ENCODE measurements around the gene DGAT2L6. TPM values are rescaled to one million over a fixed set of nuclear protein-coding genes. Genes with fewer than 3 reads are reported as not detected.

The DGAT2L6 gene
- total and polyA plus RNA-seq, 8 donors = not detected

DNA sequence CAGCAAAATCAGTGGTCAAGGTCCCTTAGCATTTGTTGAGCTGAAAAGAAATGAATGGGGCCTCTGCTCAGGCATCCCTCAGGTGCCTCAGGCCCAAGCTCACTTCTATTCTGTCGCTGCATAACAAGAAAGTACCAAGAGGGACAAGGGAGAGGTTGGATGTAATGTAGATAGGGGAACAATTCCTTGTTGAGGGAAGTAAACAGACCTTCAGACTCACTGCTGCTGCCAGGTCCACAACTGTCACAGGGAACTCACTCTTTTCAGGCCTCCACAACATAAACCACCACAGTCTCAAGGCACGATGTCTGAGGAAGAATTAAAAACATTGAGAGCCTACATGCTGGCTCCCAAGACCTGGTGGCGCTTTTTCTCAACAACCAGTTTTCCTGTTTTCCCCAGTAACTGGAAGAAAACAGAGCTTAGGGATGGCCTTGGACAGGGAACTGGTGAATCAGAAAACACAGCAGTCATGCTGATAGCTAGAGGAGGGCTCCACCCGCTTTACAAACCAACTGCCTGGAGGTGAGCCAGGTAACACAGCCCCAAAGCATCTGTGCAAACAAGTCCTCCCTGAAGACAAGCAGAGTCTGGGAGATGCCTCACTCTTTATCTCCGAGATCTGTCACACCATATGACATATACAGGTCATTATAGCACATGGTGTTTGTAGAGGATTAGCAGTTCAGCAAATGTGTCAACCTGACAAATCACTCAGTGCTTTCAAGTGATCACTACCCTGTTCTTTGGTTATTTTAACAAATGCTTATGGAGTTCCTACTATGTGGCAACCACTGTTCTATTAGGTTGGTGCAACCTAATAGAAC lies 42.9 kb downstream of the DGAT2L6 start:
- Histone ChIP-seq H3K27me3 (peaks cover 0 to 11% (median 0%) of the 10 kb centered on the region in 4 donors), H3K4me1 (no peaks in the 10 kb centered on the region), H3K4me3 (no peak overlapping the region), H3K36me3 (no peaks in the 10 kb centered on the region), H3K9me3 (no peaks in the 10 kb centered on the region), H3K27ac (no peak overlapping the region)
- FAIRE-seq (no peak), DNase-seq (peak in 1 of 6 donors; percentile 18), ATAC-seq (peak in 2 of 4 donors; percentile 74 to 80)
- intact Hi-C loops (cut with DNase I) = no loop called here
- 70 to 73% methylated on average over 5 of the region's 5 CpGs for WGBS, 2 donors
- TF ChIP-seq, protein P1, sequence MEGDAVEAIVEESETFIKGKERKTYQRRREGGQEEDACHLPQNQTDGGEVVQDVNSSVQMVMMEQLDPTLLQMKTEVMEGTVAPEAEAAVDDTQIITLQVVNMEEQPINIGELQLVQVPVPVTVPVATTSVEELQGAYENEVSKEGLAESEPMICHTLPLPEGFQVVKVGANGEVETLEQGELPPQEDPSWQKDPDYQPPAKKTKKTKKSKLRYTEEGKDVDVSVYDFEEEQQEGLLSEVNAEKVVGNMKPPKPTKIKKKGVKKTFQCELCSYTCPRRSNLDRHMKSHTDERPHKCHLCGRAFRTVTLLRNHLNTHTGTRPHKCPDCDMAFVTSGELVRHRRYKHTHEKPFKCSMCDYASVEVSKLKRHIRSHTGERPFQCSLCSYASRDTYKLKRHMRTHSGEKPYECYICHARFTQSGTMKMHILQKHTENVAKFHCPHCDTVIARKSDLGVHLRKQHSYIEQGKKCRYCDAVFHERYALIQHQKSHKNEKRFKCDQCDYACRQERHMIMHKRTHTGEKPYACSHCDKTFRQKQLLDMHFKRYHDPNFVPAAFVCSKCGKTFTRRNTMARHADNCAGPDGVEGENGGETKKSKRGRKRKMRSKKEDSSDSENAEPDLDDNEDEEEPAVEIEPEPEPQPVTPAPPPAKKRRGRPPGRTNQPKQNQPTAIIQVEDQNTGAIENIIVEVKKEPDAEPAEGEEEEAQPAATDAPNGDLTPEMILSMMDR (IDR thresholded peaks at IDR 0.05) = no peak

DNA sequence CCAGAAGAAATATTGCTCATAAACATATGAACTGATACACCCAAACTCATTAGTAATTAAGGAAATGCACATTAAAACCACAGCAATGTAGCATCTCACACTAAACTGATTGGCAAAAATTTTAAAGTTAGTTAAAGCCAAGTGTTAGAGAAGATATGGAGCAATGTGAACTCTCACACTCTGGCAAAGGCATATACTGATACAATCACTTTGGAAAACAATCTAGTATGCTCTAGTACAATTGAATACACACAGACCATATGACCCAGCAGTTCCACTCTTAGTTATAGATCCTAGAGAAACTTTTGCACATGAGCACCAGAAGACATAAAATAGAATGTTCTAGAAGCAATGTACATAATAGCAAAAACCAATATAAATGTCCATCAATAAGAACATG lies 48.8 kb downstream of the DGAT2L6 start:
- no peaks in the 10 kb centered on the region for H3K36me3 ChIP-seq
- H3K4me1 ChIP-seq = no peaks in the 10 kb centered on the region
- no peaks in the 10 kb centered on the region for H3K27me3 ChIP-seq
- FAIRE-seq = no peak
- no peak for DNase-seq
- no peak for ATAC-seq
- H3K27ac ChIP-seq = no peak overlapping the region
- H3K9me3 ChIP-seq = no peaks in the 10 kb centered on the region
- H3K4me3 ChIP-seq = no peak overlapping the region
- intact Hi-C loops (cut with DNase I) = no loop called here
- TF ChIP-seq, protein P1 (IDR thresholded peaks at IDR 0.05) = no peak

DNA sequence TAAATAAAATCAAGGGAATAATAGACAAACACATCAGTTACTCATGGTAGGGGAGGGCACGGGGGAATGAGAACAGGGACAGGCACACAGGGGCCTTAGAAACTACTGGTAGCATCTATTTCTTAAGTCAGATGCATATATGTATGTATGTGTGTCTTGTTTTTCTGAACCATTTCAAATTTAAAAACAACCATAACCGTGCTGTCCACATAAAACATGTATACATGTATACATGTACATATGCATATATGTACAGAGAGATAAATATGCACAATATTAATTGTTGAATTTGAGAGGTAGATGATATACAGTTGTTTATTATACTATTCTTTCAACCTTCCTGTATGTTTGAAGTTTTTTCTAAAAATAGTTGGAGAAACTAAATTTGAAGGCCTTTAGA lies 49.4 kb downstream of the DGAT2L6 start:
- DNase-seq (no peak), FAIRE-seq (peak; percentile 9), ATAC-seq (no peak)
- H3K27ac ChIP-seq = no peak overlapping the region
- no peaks in the 10 kb centered on the region for H3K9me3 ChIP-seq
- TF ChIP-seq, protein P1 (IDR thresholded peaks at IDR 0.05) = no peak
- H3K27me3 ChIP-seq = no peaks in the 10 kb centered on the region
- H3K4me3 ChIP-seq = no peak overlapping the region
- no peaks in the 10 kb centered on the region for H3K36me3 ChIP-seq
- intact Hi-C loops (cut with DNase I) = no loop called here
- 69 to 77% methylated on average over 2 of the region's 2 CpGs for WGBS, 2 donors
- no peaks in the 10 kb centered on the region for H3K4me1 ChIP-seq

DNA sequence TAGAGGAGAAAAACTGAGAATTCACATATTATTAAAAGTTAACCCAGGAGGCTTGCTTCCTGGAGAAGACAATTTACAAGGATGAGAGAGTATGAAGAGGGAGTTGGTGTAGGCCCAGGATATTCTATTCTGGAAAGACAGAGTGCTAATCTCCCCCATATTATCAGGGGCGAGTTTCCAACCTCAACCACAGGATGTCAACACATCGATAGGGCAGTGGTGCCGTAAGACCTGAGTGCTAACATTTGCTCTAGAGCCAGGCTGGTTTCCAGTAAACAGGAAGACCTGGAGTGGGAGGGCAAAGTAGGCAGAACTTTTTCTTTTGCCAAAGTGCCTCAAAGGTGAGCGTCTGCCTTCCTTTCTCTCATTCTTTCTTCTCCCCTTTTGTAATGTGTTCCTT lies 54.4 kb downstream of the DGAT2L6 start:
- H3K27ac ChIP-seq = no peak overlapping the region
- intact Hi-C loops (cut with DNase I) = no loop called here
- no peak for DNase-seq
- no peaks in the 10 kb centered on the region for H3K4me1 ChIP-seq
- no peak for ATAC-seq
- no peaks in the 10 kb centered on the region for H3K36me3 ChIP-seq
- H3K27me3 ChIP-seq = no peaks in the 10 kb centered on the region
- WGBS, 2 donors = 43 to 44% methylated on average over 4 of the region's 4 CpGs
- no peaks in the 10 kb centered on the region for H3K9me3 ChIP-seq
- TF ChIP-seq, protein P1 (IDR thresholded peaks at IDR 0.05) = no peak
- no peak for FAIRE-seq
- no peak overlapping the region for H3K4me3 ChIP-seq

DNA sequence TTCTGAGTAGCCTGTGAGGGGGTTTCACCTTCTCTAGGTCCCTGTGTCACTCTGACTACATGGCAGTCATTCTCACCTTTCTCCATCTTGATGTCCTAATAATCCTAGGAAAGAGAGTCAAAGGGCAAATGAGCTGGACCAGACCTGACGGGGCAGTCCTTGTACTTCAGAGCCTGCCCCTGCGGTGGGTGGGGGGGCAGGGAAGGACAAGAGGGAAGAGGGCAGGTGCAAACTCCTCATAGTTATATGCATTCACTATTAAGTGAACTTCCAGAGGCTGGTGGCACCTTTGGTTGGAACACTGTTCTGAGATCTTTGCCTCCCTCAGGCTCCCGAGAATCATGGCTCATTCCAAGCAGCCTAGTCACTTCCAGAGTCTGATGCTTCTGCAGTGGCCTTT lies 57.1 kb downstream of the DGAT2L6 start, which contains the start of gene AWAT1:
Gene AWAT1 (plus strand): TSS at position 301 of the 400 bp plus-strand sequence. CDS start 41 bp downstream, at position 342.
- H3K4me3 ChIP-seq = no peak within 1 kb of the TSS
- no peaks in the 10 kb centered on the region for H3K9me3 ChIP-seq
- DNase-seq (no peak), FAIRE-seq (no peak), ATAC-seq (no peak)
- no peaks in the 10 kb centered on the region for H3K4me1 ChIP-seq
- no peak within 1 kb of the TSS for H3K27ac ChIP-seq
- intact Hi-C loops (cut with DNase I) = no loop called here
- TF ChIP-seq, protein P1 (IDR thresholded peaks at IDR 0.05) = no peak
- H3K36me3 ChIP-seq = no peaks in the 10 kb centered on the region
- 60 to 71% methylated on average over 3 of the region's 3 CpGs for WGBS, 2 donors
- H3K27me3 ChIP-seq = no peaks in the 10 kb centered on the region
